ENCODE data around the gene NDUFA7. TPM values are rescaled to one million over a fixed set of nuclear protein-coding genes. Genes with fewer than 3 reads are reported as not detected.
"Not testable (repeated sequence)": the region's sequence is repeated elsewhere in the genome, so short reads cannot be mapped to it uniquely, and the experiment has no call there.

NDUFA7 gene
- total RNA-seq, 2 donors from 2014 or later, result 24.4 to 31.9 TPM

GRCh38 chr19:8321986-8322637 is 937 bp upstream of the NDUFA7 start:
- peaks cover 3% of the 10 kb centered on the region for H3K36me3 Mint-ChIP-seq (ENCODE audit: low read depth)
- H3K27ac Mint-ChIP-seq, result peak overlapping the region; percentile 99
- H3K4me3 Mint-ChIP-seq, result peak overlapping the region; percentile 99
- DNase-seq (no peak), ATAC-seq (no peak)
- H3K4me1 Mint-ChIP-seq, result peaks cover 21% of the 10 kb centered on the region
- H3K27me3 Mint-ChIP-seq, result no peaks in the 10 kb centered on the region
- no peaks in the 10 kb centered on the region for H3K9me3 ChIP-seq (ENCODE audit: control insufficient read depth, low read length, poor library complexity, severe bottlenecking)

DNA sequence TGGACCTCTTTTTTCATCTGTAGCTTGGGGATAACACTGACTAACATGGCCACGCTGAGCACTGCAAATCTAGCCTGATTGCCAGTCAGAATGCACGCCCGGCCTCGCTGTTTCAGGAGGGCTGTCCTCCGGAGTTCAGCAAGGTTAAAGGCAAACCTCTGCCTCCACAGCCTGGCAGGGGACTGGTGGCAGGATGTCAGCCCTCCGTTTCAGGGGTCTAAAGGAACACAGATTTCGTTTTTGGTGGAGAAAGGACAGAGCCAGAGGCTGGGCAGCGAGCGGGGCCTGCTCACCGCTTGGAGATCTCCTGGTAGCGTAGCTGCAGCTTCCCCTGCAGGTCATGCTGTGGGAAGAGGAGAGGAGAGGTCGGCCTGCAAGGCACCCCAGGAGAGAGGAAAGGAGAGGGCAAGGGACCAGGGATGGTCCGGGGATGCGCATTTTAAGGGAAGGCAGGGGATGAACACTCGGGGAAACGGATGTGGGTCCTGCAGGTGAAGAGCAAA is 560 bp downstream of the NDUFA7 start:
- H3K36me3 Mint-ChIP-seq (ENCODE audit: low read depth), result no peaks in the 10 kb centered on the region
- peak overlapping the region; percentile 99 for H3K27ac Mint-ChIP-seq
- no peaks in the 10 kb centered on the region for H3K9me3 ChIP-seq (ENCODE audit: control insufficient read depth, low read length, poor library complexity, severe bottlenecking)
- DNase-seq (no peak), ATAC-seq (no peak)
- H3K27me3 Mint-ChIP-seq, result no peaks in the 10 kb centered on the region
- H3K4me1 Mint-ChIP-seq, result peaks cover 21% of the 10 kb centered on the region
- peak overlapping the region; percentile 99 for H3K4me3 Mint-ChIP-seq

DNA sequence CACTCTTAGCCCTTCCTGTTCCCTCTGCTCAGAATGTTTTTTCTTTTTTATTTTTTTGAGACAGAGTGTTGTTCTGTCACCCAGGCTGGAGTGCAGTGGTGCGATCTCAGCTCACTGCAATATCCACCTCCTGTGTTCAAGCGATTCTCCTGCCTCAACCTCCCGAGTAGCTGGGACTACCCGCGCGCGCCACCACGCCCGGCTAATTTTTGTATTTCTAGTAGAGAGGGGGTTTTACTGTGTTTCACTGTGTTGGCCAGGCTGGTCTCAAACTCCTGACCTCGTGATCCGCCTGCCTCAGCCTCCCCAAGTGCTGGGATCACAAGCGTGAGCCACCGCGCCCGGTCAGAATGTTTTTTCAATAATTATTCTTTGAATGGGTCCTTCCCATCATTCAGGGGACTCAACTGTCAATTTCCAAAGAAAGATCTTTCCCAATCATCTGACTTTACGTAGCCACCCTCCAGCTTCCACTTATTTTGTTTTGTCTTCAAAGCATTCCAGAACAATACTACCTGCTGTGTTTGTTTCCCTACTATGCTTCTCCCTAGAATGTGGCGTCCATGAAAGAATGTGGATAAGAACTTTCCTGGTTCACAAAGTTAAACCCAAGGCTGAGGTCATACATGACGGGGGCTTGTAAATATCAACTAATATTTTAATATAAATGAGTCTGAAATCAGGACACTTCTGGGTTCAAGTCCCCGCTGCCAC is 1.2 kb downstream of the NDUFA7 start:
- Mint-ChIP-seq H3K4me3 (peak overlapping the region; percentile 99), H3K36me3 (ENCODE audit: low read depth) (no peaks in the 10 kb centered on the region), H3K4me1 (peaks cover 21% of the 10 kb centered on the region), H3K27me3 (no peaks in the 10 kb centered on the region), H3K27ac (peak overlapping the region; percentile 99)
- ATAC-seq, result no peak
- no peak for DNase-seq
- no peaks in the 10 kb centered on the region for H3K9me3 ChIP-seq (ENCODE audit: control insufficient read depth, low read length, poor library complexity, severe bottlenecking)

DNA sequence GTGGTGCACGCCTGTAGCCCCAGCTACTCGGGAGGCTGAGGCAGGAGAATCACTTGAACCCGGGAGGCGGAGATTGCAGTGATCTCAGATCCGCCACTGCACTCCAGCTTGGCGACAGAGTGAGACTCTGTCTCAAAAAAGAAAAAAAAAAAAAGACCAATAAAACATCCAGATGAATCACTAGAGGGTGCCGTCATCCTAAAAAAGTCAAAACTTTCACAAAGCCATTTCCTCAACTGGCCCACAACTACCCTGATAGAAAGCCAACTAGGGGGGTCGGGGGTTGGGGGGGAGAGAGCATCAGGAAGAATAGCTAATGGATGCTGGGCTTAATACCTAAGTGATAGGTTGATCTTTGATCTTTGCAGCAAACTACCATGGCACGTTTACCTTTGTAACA is 2.3 kb downstream of the NDUFA7 start:
- not testable (repeated sequence) for H3K27me3 Mint-ChIP-seq; ATAC-seq; H3K9me3 ChIP-seq (ENCODE audit: control insufficient read depth, low read length, poor library complexity, severe bottlenecking); H3K36me3 Mint-ChIP-seq (ENCODE audit: low read depth); H3K27ac Mint-ChIP-seq; DNase-seq; H3K4me3 Mint-ChIP-seq
- H3K4me1 Mint-ChIP-seq, result peaks cover 19% of the 10 kb centered on the region

GRCh38 chr19:8316351-8317125 is 4.6 kb downstream of the NDUFA7 start:
- peaks cover 12% of the 10 kb centered on the region for H3K4me1 Mint-ChIP-seq
- no peak overlapping the region for H3K4me3 Mint-ChIP-seq
- H3K9me3 ChIP-seq (ENCODE audit: control insufficient read depth, low read length, poor library complexity, severe bottlenecking), result no peaks in the 10 kb centered on the region
- ATAC-seq (no peak), DNase-seq (no peak)
- no peak overlapping the region for H3K27ac Mint-ChIP-seq
- no peaks in the 10 kb centered on the region for H3K27me3 Mint-ChIP-seq
- H3K36me3 Mint-ChIP-seq (ENCODE audit: low read depth), result no peaks in the 10 kb centered on the region

- not testable (repeated sequence) for ATAC-seq; H3K4me1 Mint-ChIP-seq; H3K27ac Mint-ChIP-seq; H3K27me3 Mint-ChIP-seq; H3K36me3 Mint-ChIP-seq (ENCODE audit: low read depth); H3K9me3 ChIP-seq (ENCODE audit: control insufficient read depth, low read length, poor library complexity, severe bottlenecking); DNase-seq
- H3K4me3 Mint-ChIP-seq, result peak overlapping the region; percentile 7
These were observed 6.1 kb downstream of the NDUFA7 start for GRCh38 chr19:8314981-8315640.

GRCh38 chr19:8311461-8312260 is 9.5 kb downstream of the NDUFA7 start:
- no peak overlapping the region for H3K4me3 Mint-ChIP-seq
- H3K9me3 ChIP-seq (ENCODE audit: control insufficient read depth, low read length, poor library complexity, severe bottlenecking), result no peaks in the 10 kb centered on the region
- H3K4me1 Mint-ChIP-seq, result peaks cover 17% of the 10 kb centered on the region
- no peaks in the 10 kb centered on the region for H3K27me3 Mint-ChIP-seq
- DNase-seq (no peak), ATAC-seq (no peak)
- H3K36me3 Mint-ChIP-seq (ENCODE audit: low read depth), result peaks cover 2% of the 10 kb centered on the region
- no peak overlapping the region for H3K27ac Mint-ChIP-seq

DNA sequence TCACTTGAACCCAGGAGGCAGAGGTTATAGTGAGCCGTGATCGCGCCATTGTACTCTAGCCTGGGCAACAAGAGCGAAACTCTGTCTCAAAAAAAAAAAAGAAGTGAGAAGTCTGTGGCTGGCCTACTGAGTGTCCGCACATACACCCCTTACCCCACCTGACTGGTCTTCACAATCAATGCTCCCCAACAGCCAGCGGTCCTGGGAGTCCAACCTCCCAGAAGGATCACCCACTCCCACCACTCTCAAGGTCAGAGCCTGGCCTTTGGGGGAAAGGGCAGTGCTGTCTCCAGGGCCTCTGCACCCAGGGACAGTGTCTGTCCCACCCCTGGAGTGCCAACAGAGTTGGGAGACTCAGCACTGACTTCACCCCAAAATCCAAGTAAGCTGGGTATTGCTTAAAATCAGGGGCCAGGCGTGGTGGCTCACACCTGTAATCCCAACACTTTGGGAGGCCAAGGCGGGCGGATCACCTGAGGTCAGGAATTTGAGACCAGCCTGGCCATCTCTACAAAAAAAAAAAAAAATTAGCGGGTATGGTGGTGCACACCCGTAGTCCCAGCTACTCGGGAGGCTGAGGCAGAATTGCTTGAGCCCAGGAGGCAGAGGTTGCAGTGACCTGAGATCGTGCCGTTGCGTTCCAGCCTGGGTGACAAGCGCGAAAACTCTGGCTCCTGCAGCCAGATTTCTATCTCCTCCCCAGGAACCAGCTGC is 10.7 kb downstream of the NDUFA7 start:
- Mint-ChIP-seq H3K27me3 (no peaks in the 10 kb centered on the region), H3K27ac (no peak overlapping the region), H3K4me1 (peaks cover 26% of the 10 kb centered on the region), H3K4me3 (no peak overlapping the region), H3K36me3 (ENCODE audit: low read depth) (peaks cover 2% of the 10 kb centered on the region)
- DNase-seq (no peak), ATAC-seq (no peak)
- H3K9me3 ChIP-seq (ENCODE audit: control insufficient read depth, low read length, poor library complexity, severe bottlenecking), result no peaks in the 10 kb centered on the region

DNA sequence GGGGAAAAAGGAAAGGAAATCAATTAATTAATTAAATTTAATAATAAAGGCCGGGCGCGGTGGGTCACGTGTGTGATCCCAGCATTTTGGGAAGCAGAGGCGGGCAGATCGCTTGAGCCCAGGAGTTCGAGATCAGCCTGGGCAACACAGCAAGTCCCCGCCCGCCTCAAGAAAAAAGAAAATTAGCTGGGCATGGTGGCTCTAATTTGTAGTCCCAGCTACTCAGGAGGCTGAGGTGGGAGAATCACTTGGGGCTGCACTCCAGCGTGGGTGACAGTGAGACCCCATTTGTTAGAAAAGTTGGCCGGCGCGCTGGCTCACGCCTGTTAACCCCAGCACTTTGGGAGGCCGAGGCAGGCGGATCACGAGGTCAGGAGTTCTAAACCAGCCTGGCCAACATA is 12.3 kb downstream of the NDUFA7 start:
- peaks cover 2% of the 10 kb centered on the region for H3K36me3 Mint-ChIP-seq (ENCODE audit: low read depth)
- peak overlapping the region; percentile 93 for H3K4me3 Mint-ChIP-seq
- H3K27ac Mint-ChIP-seq, result peak overlapping the region; percentile 89
- DNase-seq, result no peak
- ATAC-seq, result no peak
- H3K27me3 Mint-ChIP-seq, result no peaks in the 10 kb centered on the region
- H3K9me3 ChIP-seq (ENCODE audit: control insufficient read depth, low read length, poor library complexity, severe bottlenecking), result no peaks in the 10 kb centered on the region
- peaks cover 27% of the 10 kb centered on the region for H3K4me1 Mint-ChIP-seq

DNA sequence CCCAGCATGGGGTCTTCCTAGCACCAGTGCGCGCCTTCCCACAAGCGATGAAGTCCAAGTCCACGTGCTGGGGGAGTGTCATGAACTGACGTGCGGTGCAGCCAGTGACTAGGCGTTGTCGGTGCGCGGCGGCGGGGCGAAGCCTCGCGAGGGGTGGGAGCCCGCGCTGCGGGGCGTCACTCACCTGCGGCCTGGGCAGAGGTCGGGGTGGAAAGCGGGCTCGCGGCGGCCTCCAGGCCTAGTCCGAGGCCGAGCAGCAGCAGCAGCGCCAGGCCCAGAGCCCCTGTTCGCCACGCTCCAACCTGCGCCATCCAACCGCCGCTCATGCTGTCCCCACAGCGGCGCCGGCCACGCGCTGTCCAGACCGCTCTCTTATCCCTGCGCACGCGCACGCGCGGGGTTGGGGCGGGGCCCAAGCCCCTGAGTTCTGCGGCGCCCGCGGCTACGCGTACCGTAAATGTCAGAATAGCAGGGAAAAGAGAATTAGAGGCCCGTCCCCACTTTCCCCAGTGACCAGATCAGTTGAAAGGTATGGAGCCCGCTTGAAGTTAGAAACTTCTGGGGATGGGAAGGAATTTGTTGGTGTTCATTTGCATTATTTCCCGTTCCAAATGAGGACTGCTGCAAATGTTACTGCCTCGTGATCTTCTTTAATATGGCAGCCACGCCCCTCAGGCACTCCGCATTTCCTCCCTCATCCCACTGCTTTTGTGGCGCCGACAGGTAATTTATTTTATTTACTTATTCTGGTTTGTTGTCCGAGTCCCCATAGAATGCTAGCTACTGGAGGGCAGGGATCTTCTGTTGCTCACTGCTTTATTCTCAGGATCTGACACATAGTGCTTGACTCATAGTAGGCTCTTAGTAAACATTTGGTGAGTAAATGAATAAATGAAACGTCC is 13.0 kb downstream of the NDUFA7 start, which contains the start of gene CD320:
TSS of gene CD320 (minus strand) at position 394 of the 902 bp plus-strand sequence. CDS start at position 326, 68 bp downstream.
- peak within 1 kb of the TSS; percentile 93 for H3K4me3 Mint-ChIP-seq
- H3K27me3 Mint-ChIP-seq, result no peaks in the 10 kb centered on the region
- no peaks in the 10 kb centered on the region for H3K9me3 ChIP-seq (ENCODE audit: control insufficient read depth, low read length, poor library complexity, severe bottlenecking)
- DNase-seq (peak; percentile 73 to 79 (median 78)), ATAC-seq (peak; percentile 95)
- H3K4me1 Mint-ChIP-seq, result peaks cover 27% of the 10 kb centered on the region
- H3K27ac Mint-ChIP-seq, result peak within 1 kb of the TSS; percentile 89
- peaks cover 2% of the 10 kb centered on the region for H3K36me3 Mint-ChIP-seq (ENCODE audit: low read depth)

DNA sequence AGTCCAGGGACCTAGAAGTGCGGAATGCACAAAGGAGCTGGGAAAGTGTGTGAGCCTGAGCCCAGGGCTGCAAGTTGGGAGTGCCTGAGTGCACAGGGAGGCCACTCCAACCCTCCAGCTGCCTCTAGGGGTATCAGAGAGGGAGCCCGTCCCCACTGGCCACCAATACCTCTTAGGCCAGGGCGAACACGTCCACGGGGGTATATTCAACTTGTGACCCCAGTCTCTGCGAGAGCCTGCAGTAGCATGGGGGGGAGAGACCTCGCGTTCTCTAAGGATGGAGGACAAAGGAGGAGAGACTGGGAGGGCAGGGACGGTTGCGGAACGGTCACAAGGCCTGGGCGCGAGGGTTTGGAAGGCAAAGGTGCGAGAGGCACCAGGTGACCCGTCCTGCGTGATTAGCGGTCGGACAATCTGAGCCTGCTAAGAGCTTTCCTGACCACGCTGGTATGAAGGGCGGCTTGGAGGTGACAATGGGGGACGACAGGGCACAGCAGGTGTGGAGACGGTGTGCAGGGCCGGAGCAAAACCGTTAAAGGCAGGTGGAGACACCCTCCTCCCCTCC is 13.7 kb downstream of the NDUFA7 start:
- Mint-ChIP-seq H3K27ac (peak overlapping the region; percentile 89), H3K36me3 (ENCODE audit: low read depth) (peaks cover 2% of the 10 kb centered on the region), H3K4me3 (peak overlapping the region; percentile 93), H3K4me1 (peaks cover 27% of the 10 kb centered on the region), H3K27me3 (no peaks in the 10 kb centered on the region)
- DNase-seq (no peak), ATAC-seq (no peak)
- no peaks in the 10 kb centered on the region for H3K9me3 ChIP-seq (ENCODE audit: control insufficient read depth, low read length, poor library complexity, severe bottlenecking)
